NCI-H2107 treated with DMSO at 0.1 percent for 48 hours (cell line): ENCODE measurements around the gene CEMIP.
A peak's percentile ranks its signal among the peaks of the same experiment; 100 is the strongest.
"Not testable (repeated sequence)": the region's sequence is repeated elsewhere in the genome, so short reads cannot be mapped to it uniquely, and the experiment has no call there.

Source experiments
- DNase-seq: peaks from one replicate; lab custom pipeline; 2025; ENCODE audit not compliant: unreplicated experiment; lab: John Stamatoyannopoulos, UW

The CEMIP gene

DNA sequence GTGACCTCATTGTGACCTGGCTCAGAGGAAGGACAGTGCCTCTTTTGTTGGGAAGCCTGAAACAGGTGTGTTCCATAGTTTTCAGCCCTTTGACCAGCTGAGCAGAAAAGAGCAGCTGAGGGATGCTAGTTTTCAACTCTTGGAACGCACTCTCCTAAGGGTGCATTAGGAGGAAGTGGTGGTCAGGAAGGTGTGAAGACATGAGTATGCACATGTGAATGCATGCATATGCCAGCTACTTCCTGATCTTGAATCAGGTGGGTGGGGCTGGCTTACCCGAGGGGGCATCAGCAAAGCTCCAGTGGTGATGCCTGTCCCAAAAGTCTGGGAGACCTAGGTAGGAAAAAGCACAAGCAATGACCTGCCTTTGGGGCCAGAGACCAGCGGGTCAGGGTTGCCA lies 23.3 kb upstream of the CEMIP start:
- no peak for DNase-seq

DNA sequence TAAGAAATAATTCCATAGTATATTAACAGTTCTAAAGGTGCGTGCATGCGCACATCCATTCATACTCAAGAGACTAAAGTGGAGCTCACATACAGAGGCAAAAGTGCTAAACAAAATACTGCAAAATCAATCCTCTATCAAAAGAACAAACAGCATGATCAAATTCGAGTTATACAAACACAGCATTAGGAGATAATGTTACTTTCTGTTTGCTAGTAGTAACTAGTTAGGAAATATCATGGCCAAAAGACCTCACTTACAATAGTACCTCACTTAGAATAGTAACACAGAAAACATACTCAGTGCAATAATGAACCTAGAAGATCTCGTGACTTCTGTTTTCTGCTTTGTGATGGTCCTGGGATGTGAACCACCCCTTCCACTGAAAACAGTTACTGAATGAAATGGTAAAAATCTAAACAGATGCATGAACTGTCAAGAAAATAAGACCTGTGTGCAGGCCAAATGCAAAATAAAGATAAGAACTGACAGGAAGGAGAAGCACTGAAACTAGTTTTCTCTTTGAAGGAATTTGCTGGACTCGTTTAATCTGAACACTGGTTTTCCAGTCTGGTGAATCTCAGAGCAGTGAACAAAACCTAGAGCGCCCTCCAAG lies 20.9 kb upstream of the CEMIP start:
- DNase-seq = no peak

DNA sequence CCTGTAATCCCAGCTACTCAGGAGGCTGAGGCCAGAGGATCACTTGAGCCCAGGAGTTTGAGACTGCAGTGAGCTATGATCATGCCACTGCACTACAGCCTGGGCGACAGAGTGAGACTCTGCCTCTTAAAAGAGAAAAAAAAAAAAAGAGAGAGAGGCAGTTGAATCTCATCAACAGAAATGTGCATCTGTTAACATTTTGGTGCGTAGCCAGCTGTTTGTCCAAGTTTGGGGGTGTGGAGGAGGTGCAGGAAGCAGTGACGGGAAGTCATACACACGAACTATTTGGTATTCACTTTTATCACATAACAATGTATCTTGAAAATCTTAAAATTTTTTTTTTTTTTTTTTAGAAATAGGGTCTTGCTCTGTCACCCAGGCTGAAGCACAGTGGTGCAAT lies 18.2 kb upstream of the CEMIP start:
- DNase-seq = no peak

DNA sequence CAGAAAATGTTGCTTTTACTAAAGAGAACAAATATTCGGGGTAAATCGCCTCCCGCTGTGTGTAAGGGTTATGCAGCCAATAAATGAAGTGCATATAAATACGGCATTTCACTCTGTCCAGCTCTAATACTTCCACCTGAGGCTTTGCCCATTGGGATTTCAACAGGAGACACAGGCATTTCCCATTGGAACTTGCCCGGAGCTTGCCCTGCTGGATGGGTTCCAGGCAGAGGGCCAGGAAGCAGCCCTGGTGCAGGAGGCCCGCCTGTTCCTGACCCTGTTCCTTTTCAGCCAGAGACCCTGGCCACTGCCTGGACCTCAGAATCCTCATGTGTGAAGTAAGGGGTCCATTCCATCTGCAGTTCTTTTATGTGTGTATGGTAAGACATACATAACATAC lies 17.4 kb upstream of the CEMIP start:
- DNase-seq = no peak

DNA sequence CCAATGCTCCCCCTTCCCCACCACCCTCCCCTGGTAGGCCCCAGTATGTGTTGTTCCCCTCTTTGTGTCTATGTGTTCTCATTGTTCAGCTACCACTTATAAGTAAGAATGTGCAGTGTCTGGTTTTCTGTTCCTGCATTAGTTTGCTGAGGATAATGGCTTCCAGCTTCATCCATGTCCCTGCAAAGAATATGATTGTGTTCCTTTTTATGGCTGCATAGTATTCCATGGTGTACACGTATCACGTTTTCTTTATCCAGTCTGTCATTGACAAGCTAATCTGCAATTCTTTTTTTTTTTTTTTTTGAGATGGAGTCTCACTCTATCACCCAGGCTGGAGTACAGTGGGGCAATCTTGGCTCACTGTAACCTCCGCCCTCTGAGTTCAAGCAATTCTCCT lies 15.9 kb upstream of the CEMIP start:
- not testable (repeated sequence) for DNase-seq

DNA sequence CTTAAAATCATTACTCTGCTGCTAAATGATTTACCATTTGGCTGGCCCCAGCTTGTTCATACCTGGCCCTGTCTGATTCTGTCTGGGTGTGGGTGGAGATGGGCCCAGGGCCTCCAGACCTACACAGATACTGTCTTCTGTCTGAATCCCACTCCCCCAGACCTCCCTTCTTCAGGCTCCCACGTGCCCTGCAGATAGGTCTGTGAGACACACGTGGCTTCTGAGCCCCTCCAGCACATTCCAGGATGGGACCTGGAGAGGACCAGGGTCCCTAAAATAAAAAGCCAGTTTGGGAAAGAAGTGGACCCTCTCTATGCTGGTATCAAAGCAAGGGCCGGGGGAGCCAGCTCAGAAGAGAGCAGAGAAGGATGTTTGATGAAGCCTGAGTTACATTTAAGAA lies 14.6 kb upstream of the CEMIP start:
- no peak for DNase-seq

DNA sequence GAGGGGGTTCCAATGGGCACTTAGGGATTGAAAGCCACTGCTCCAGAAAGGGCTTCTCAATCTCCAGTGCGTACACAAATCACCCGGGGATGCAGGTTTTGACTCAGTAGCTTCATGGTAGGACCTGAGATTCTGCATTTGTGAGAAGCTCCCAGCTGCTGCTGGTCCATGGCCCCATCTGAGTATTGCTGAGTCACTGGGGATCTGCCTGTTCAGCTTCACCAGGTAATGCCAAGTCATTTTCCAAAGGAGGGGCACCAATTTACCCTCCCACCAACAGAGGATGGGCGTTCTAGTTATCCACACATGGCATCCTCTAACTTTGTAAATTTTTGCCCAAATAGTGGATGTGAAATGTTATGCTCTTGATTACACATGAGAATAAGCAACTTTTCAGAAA lies 12.9 kb upstream of the CEMIP start:
- no peak for DNase-seq

DNA sequence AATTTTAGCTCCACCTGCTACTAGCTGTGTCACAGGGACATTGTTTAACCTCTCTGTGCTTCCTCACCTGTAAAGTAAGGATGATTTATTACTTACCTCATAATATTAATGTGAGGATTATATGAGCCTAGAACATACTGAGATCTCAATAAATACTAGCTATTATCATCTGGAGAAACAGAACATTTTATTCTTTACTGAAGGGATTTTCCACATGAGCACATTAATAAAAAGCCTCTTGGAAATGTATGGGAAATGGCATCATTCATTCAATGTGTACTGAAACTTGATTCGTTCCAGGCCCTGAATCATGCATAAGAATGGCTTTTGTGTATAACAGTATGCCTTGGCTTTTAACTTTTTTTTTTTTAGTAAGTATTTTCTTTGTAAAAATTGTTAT lies 11.0 kb upstream of the CEMIP start:
- no peak for DNase-seq

DNA sequence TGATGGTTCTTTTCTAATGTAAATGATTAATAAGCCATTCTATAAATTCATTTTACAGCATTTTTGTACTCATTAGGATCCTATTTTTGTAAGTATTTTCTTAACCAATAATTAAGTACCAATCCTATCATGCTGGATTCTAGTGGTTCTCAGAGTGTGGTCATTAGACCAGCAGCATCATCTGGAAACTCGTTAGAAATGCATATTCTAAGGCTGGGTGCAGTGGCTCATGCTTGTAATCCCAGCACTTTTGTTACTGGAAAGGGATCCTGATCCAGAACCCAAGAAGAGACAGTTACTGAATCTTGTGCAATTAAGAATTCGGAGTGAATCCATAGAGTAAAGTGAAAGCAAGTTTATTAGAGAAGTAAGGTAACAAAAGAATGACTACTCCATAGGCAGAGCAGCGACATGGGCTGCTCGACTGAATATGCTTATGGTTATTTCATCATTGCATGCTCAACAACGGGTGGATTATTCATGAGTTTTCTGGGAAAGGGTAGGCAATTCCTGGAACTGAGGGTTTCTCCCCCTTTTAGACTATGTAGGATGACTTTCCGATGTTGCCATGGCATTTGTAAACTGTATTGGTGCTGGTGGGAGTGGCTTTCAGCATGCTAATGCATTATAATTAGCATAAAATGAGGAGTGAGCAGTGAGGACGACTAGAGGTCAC lies 9.9 kb upstream of the CEMIP start:
- no peak for DNase-seq

DNA sequence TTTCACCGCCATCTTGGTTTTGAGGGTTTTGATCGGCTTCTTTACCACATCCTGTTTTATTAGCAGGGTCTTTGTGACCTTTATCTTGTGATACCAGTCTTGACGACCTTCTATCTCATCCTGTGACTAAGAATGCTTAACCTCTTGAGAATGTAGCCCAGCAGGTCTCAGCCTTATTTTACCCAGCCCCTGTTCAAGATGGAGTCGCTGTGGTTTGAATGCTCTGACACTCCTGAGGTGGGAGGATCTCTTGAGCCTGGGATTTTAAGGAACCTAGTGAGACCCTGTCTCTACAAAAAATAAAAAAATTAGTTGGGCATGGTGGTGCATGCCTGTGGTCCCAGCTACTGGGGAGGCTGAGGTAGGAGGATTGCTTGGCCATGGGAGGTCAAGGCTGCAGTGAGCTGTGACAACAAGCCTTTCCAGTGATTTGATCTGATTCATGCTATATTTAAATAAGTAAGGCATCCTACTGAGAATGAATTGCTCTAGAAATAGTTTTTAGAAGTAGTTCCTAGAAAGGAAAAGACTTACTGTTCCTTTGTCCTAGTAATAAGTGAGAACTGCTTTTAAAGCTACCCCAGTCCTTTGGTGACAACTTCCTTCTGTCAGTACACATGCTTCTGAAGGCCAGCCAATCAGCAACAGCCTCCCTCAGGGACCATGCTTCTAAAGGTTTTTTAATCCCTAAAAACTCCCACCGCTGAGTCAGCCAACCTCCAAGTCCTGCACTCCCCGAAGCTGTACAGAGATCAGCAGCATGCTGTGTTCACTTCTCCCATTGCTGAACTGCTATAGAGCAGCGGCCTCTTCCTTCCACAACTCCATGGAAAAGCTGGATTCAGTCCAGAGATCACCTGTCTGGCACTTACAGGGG lies 9.1 kb upstream of the CEMIP start:
- DNase-seq = no peak

DNA sequence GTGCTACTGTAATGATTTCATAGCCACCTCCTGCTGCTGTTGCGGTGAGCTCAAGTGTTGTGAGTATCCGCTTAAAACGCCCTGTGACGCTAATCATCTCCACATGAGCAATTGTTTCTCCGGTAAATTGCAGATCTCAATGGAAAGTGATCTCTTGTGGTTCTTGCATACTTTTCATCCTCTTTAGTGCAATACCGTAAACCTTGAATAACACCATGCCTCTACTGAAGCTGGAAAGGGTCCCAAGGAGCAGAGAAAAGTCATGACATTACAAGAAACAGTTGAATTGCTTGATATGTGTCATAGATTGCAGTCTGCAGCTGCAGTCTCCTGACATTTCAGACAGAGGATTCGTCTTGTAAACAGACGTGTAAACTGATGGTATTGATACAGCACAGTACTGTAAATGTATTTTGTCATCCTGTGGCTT lies 6.0 kb upstream of the CEMIP start:
- peak; percentile 57 for DNase-seq

DNA sequence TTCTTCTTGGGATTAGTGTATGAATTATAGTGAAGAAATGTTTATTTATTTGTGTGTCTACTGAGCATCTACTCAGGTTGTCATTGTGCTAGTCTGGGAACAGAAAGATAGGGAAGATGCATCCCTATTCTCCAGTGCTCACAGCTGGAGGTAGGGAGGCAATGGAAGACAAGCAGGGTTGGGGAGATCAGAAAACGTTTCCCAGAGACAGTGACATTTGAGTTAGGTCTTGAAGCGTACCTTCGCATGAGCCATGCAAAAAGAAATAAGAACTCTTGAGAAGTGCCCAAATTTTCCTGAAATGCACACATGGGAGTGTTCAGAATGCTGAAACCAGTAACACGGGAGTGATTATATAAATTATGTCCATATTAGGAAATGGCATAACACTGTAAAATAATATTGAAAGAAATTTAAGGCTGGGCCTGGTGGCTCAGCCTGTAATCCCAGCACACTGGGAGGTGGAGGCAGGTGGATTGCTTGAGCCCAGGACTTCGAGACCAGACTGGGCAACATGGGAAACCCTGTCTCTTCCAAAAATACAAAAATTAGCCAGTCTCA lies 5.3 kb upstream of the CEMIP start:
- no peak for DNase-seq

DNA sequence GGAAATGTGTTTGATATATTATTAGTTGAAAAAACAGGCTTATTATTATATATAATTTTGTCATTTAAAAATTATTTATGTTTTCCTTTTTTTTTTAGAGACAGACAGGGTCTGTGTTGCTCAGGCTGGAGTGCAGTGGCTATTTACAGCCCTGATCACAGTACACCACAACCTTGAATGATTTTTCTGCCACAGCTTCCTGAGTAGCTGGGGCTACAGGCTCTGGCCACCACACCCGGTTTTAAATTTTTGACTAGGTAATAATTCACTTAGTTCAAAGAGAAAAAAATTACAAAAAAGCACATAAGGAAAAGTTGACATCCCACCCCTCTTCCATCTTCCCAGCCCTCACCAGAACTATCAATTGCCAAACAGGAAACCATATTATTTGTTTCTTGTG lies 4.7 kb upstream of the CEMIP start:
- no peak for DNase-seq

DNA sequence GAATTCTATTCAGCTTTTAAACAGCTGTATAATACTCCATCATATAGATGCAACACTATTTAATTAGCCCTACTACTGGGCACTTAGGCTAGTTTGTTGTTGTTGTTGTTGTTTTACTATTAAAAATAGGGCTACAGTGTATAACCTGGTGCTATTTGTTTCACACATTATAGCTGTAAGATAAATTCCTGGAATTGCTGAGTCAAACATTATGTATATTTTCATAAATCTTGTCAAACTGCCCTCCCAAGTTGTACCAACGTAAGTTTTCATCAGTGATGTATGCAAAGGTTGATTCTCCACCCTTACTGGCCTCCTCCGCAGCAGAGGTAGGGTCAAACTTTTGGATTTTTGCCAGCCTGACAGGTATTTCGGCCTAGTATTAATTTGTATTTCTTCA lies 3.8 kb upstream of the CEMIP start:
- DNase-seq = no peak

DNA sequence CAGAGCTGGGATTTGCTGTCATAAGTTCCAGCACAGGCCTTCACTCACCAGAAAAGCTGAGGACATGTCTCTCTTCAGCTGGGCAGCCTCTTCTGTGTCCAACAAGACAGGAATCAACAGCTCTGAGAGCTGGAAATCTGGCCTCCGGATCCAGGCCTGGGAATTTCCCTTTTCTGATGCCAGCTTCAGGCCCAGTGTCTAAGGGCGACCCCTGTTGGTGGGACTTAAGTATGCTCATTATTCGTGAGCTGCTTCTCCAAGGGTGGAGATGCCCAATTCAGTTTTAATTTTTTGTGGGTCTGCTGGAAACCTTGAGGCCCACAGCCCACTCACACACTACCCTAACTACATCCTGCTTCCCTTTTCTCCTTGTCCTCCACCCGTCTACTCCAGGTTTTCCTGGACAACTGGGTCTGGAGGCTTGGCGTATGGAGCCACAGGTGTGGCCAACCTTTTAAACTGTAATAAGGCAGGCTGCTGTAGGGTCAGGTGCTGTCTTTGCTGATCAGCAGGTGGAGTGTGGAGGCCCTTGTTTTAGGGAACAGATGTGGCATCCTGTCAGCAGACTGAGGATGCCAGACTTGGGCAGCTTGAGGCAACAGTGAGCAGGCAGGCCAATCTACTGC lies 2.6 kb upstream of the CEMIP start:
- DNase-seq = peak; percentile 2

DNA sequence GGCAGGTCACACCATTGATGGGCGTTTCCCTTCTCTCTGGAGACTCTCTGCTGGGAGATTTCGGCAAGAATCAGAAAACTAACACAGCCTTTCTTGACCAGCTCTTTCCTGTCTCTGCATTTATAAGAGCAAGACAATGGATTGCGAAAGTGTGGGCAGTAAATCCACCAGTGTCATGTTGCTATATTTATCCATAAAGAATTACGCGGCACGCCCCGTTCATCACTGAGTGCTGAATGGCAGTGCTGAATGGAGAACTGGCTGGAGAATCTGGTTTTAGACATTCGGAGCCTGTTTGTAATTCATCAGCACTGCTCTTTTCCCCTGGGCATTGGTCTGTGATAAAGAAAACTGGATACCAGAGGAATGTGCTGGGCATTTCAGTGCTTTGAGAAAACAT lies 2.0 kb upstream of the CEMIP start:
- no peak for DNase-seq

DNA sequence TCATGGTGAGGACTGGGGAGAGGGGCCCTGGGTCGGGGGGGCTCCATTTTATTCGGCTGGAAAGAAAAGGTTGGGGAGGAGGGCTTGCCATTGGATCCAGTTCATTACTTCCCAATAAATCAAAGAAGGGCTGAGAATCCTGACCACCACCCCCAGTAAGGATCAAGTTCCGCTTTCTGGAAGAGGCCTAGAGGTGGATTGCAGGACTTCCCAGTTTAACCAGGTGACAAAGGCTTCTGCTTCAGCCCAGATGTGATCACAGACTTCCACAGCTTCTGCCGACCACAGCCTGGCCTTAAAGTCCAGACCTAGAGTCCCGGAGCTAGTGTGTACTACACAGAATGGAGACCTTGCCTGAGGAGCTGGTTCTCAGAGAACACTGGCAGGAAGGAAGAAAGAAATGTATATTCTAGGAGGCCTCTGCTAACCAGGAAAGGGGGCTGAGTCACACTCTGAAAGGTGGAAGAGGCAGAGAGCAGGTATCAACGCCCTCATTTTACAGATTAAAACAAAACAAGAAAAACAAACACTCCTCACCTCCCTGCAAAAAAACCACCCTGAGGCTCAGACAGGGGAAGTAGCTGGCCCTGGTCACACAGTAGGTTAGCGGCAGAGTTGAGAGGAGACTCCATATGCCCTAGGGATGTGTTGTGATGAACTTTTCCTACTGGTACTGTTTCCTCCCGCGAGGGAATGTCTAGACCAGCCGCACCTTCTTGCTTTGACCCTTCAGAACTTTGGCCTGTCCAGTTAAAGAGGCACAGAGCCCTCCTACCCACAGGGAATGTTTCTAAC lies 1.1 kb upstream of the CEMIP start:
- no peak for DNase-seq

DNA sequence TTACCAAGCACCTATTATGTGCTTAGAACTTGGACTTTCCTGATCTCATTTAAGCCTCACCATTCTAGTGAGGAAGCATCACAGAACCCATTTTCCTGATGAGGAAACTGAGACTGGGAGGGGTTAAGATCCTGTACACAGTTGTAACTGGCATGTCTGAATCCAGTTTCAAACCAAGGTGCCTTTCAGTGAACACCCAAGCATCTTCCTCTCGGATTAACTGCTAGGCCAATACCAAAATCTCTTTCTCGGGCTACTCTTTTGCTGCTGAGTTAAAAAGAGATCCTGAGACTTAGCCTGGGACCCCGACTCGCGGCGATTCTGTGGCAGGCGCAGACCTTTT lies 578 bp upstream of the CEMIP start:
- no peak for DNase-seq

DNA sequence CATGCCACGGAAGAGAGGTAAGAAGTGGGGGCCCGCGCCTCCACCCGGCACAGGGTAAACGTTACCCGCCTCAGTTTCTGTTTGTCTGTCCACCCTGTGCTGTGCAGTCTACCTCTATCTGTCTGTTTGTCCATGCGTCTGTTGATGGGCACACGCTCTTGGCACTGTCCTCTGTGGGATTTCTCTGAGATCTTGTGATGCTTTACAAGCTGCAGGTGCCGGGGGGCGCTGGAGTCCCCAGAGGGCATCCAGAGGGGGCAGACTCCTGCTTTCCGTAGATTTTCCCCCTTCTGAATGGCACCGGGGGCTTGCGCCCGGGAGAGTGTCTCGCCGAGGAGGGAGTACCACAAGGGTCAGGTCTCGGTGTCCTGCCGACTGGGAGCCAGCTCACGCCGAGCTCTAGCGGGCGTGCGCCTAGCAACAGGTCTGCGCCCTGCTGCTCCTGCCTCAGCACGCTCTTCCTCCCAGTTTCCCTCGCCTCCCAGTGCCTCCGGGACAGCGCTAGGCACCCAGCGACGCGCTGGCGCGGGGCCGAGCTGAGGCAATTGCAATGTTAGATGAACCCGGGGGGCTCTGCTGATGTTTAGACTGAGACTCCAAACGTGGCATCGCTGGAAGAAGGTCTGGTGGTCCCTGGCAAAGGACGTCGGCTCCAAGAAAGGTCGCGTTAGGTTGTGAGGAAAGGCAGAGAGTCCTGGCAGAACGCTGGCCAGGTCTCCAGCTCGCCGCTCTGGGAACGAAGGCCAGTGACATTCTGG lies 667 bp downstream of the CEMIP start:
- DNase-seq = no peak
